Right renal cortex interstitium (tissue), 3 donors: ENCODE data around the gene UBQLN1. TPM values are rescaled to one million over a fixed set of nuclear protein-coding genes. Genes with fewer than 3 reads are reported as not detected.
A peak's percentile ranks its signal among the peaks of the same experiment; 100 is the strongest.
"Not testable (repeated sequence)": the region's sequence is repeated elsewhere in the genome, so short reads cannot be mapped to it uniquely, and the experiment has no call there.

Experiments
- DNase-seq, 3 donors: peaks; one replicate each; pipeline ENCODE4 v3.0.0-alpha.2; 2013; ENCODE audit warnings: low read depth in 3 of 3, low spot score in 2 of 3
- polyA plus RNA-seq, 3 donors: library from polyadenylated mRNA; unstranded; fragments of 120-200 nt; gene quantifications; one replicate each; pipeline ENCODE4 v1.2.1, GENCODE V29; 2013; ENCODE audit not compliant: insufficient read length in 3 of 3

UBQLN1 gene
- polyA plus RNA-seq, result 100 to 1,000 TPM; 125 to 129 (median 129) TPM

- DNase-seq, result peak; percentile 93 to 98 (median 93)
Observed at GRCh38 chr9:83707768-83708514, at the start of gene UBQLN1. UBQLN1 (minus strand) TSS chr9:83707958; CDS start chr9:83707679, 279 bp downstream.

- no peak for DNase-seq
Observed at GRCh38 chr9:83754383-83754977, 46.7 kb upstream of the UBQLN1 start.

- no peak for DNase-seq
Observed at GRCh38 chr9:83749706-83750105, 41.9 kb upstream of the UBQLN1 start.

GRCh38 chr9:83744206-83744605 lies 36.4 kb upstream of the UBQLN1 start:
- DNase-seq, result no peak

- no peak for DNase-seq
Observed at GRCh38 chr9:83733739-83734138, 26.0 kb upstream of the UBQLN1 start.

GRCh38 chr9:83728591-83729368 lies 21.0 kb upstream of the UBQLN1 start:
- not testable (repeated sequence) for DNase-seq

GRCh38 chr9:83724436-83724835 lies 16.7 kb upstream of the UBQLN1 start:
- DNase-seq, result no peak

GRCh38 chr9:83722726-83723495 lies 15.2 kb upstream of the UBQLN1 start:
- DNase-seq, result no peak

- no peak for DNase-seq
Observed at GRCh38 chr9:83721509-83721908, 13.8 kb upstream of the UBQLN1 start.

GRCh38 chr9:83715794-83716193 lies 8.0 kb upstream of the UBQLN1 start:
- no peak for DNase-seq

GRCh38 chr9:83715221-83715620 lies 7.5 kb upstream of the UBQLN1 start:
- DNase-seq, result no peak

- no peak for DNase-seq
Observed at GRCh38 chr9:83714329-83714728, 6.6 kb upstream of the UBQLN1 start.

- peak in 1 of 3 donors; percentile 43 for DNase-seq
Observed at GRCh38 chr9:83708515-83709158, 879 bp upstream of the UBQLN1 start.

GRCh38 chr9:83707518-83707767 lies 315 bp downstream of the UBQLN1 start:
- DNase-seq, result peak in 1 of 3 donors; percentile 27

GRCh38 chr9:83706676-83707517 lies 861 bp downstream of the UBQLN1 start:
- peak in 2 of 3 donors; percentile 45 to 56 for DNase-seq

- DNase-seq, result not testable (repeated sequence)
Observed at GRCh38 chr9:83705219-83705651, 2.5 kb downstream of the UBQLN1 start.

GRCh38 chr9:83701769-83702168 lies 6.0 kb downstream of the UBQLN1 start:
- no peak for DNase-seq

GRCh38 chr9:83701286-83701685 lies 6.5 kb downstream of the UBQLN1 start:
- no peak for DNase-seq

GRCh38 chr9:83699615-83700014 lies 8.1 kb downstream of the UBQLN1 start:
- DNase-seq, result no peak
